Astrocyte (in vitro differentiated cells and primary cell): ENCODE results near the gene FOXC2. TPM values are rescaled to one million over a fixed set of nuclear protein-coding genes. Genes with fewer than 3 reads are reported as not detected.

Experiments used
- DNase-seq: peaks from one replicate; pipeline ENCODE4 v3.0.0-alpha.2; 2010; ENCODE audit warnings: low read depth
- FAIRE-seq: peaks from 2 replicates; lab custom pipeline; 2011; peaks lifted over from hg19 to GRCh38; lab: Jason Lieb, UNC
- H2AFZ ChIP-seq: 2 replicates; pipeline ENCODE4 v1.6.0; 2012; ENCODE audit warnings: low read depth, low read length, inconsistent platforms
- H3K27ac ChIP-seq: 2 replicates; pipeline ENCODE4 v1.5.1; 2011; ENCODE audit warnings: low read depth, low read length, inconsistent platforms
- H3K27me3 ChIP-seq: 2 replicates; pipeline ENCODE4 v1.6.0; 2011; ENCODE audit warnings: low read length, inconsistent platforms; ENCODE audit not compliant: insufficient read depth
- H3K36me3 ChIP-seq: 2 replicates; pipeline ENCODE4 v1.5.1; 2011; ENCODE audit warnings: low read length, inconsistent platforms; ENCODE audit not compliant: insufficient read depth
- H3K4me1 ChIP-seq: 2 replicates; pipeline ENCODE4 v1.5.1; 2011; ENCODE audit warnings: low read length, inconsistent platforms; ENCODE audit not compliant: insufficient read depth
- H3K4me2 ChIP-seq: 2 replicates; pipeline ENCODE4 v1.6.0; 2012; ENCODE audit warnings: low read length, inconsistent platforms
- H3K4me3 ChIP-seq: 2 replicates; pipeline ENCODE4 v1.5.1; 2011; ENCODE audit warnings: low read depth, mild to moderate bottlenecking, low read length, inconsistent platforms; ENCODE audit not compliant: insufficient read depth
- H3K79me2 ChIP-seq: 2 replicates; pipeline ENCODE4 v1.6.0; 2012; ENCODE audit warnings: mild to moderate bottlenecking, low read length, inconsistent platforms; ENCODE audit not compliant: insufficient read depth
- H3K9ac ChIP-seq: 2 replicates; pipeline ENCODE4 v1.6.0; 2012; ENCODE audit warnings: mild to moderate bottlenecking, low read length, inconsistent platforms
- H3K9me3 ChIP-seq: 2 replicates; pipeline ENCODE4 v1.5.1; 2012; ENCODE audit warnings: low read depth, mild to moderate bottlenecking, low read length, inconsistent platforms; ENCODE audit not compliant: insufficient read depth
- H4K20me1 ChIP-seq: 2 replicates; pipeline ENCODE4 v1.6.0; 2012; ENCODE audit warnings: low read length, inconsistent platforms; ENCODE audit not compliant: insufficient read depth
- H3K27ac Mint-ChIP-seq: one replicate; pipeline ENCODE4 v1.8.0; 2021; ENCODE audit warnings: mild to moderate bottlenecking, mixed read lengths; ENCODE audit not compliant: unreplicated experiment
- H3K27me3 Mint-ChIP-seq: one replicate; pipeline ENCODE4 v1.8.0; 2021; ENCODE audit warnings: low read depth, mixed read lengths; ENCODE audit not compliant: unreplicated experiment
- H3K36me3 Mint-ChIP-seq: one replicate; pipeline ENCODE4 v1.8.0; 2021; ENCODE audit warnings: low read depth, mixed read lengths; ENCODE audit not compliant: unreplicated experiment
- H3K4me1 Mint-ChIP-seq: one replicate; pipeline ENCODE4 v1.8.0; 2021; ENCODE audit warnings: low read depth, mixed read lengths; ENCODE audit not compliant: unreplicated experiment
- H3K4me3 Mint-ChIP-seq: one replicate; pipeline ENCODE4 v1.8.0; 2021; ENCODE audit warnings: mild to moderate bottlenecking, moderate library complexity, mixed read lengths; ENCODE audit not compliant: unreplicated experiment
- H3K9me3 Mint-ChIP-seq: one replicate; pipeline ENCODE4 v1.8.0; 2021; ENCODE audit warnings: mild to moderate bottlenecking, mixed read lengths; ENCODE audit not compliant: unreplicated experiment
- EZH2 ChIP-seq: IDR thresholded peaks from 2 replicates; pipeline ENCODE4 v1.6.1; 2012; ENCODE audit warnings: mild to moderate bottlenecking, low read length, inconsistent platforms; ENCODE audit not compliant: insufficient read depth
- total RNA-seq: library from RNA; stranded (reverse); gene quantifications from 2 replicates; pipeline ENCODE4 v1.2.1, GENCODE V29; 2021
- TF ChIP-seq, protein P1 (sequence below): IDR thresholded peaks from 2 replicates; pipeline ENCODE4 v1.5.1; 2011; ENCODE audit warnings: low read depth, mild to moderate bottlenecking, inconsistent platforms, low read length, moderate library complexity; ENCODE audit not compliant: insufficient read depth

Gene FOXC2
- total RNA-seq, 1 donor from 2014 or later, result 15.8 TPM

GRCh38 chr16:86571530-86571915 lies 4.9 kb downstream of the FOXC2 start:
- Histone ChIP-seq H3K9me3 (no peaks in the 10 kb centered on the region), H2AFZ (no peak overlapping the region), H3K4me1 (peaks cover 39% of the 10 kb centered on the region), H4K20me1 (peaks cover 64% of the 10 kb centered on the region), H3K9ac (peak overlapping the region; percentile 99), H3K4me2 (peak overlapping the region; percentile 86), H3K27ac (peak overlapping the region; percentile 94), H3K27me3 (no peaks in the 10 kb centered on the region), H3K4me3 (peak overlapping the region; percentile 97), H3K79me2 (peaks cover 90% of the 10 kb centered on the region), H3K36me3 (peaks cover 12% of the 10 kb centered on the region)
- peaks cover 33% of the 10 kb centered on the region for H3K4me1 Mint-ChIP-seq
- peaks cover 14% of the 10 kb centered on the region for H3K36me3 Mint-ChIP-seq
- H3K4me3 Mint-ChIP-seq, result peak overlapping the region; percentile 90
- H3K9me3 Mint-ChIP-seq, result no peaks in the 10 kb centered on the region
- H3K27me3 Mint-ChIP-seq, result peaks cover 37% of the 10 kb centered on the region
- DNase-seq (no peak), FAIRE-seq (no peak)
- H3K27ac Mint-ChIP-seq, result peak overlapping the region; percentile 69
- TF ChIP-seq EZH2, result no peak
- TF ChIP-seq, protein P1, sequence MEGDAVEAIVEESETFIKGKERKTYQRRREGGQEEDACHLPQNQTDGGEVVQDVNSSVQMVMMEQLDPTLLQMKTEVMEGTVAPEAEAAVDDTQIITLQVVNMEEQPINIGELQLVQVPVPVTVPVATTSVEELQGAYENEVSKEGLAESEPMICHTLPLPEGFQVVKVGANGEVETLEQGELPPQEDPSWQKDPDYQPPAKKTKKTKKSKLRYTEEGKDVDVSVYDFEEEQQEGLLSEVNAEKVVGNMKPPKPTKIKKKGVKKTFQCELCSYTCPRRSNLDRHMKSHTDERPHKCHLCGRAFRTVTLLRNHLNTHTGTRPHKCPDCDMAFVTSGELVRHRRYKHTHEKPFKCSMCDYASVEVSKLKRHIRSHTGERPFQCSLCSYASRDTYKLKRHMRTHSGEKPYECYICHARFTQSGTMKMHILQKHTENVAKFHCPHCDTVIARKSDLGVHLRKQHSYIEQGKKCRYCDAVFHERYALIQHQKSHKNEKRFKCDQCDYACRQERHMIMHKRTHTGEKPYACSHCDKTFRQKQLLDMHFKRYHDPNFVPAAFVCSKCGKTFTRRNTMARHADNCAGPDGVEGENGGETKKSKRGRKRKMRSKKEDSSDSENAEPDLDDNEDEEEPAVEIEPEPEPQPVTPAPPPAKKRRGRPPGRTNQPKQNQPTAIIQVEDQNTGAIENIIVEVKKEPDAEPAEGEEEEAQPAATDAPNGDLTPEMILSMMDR, result no peak

- no peaks in the 10 kb centered on the region for H3K27me3 ChIP-seq
- no peak for TF ChIP-seq EZH2
- TF ChIP-seq, protein P1, result no peak
- H3K27me3 Mint-ChIP-seq, result peaks cover 37% of the 10 kb centered on the region
These were observed 5.5 kb downstream of the FOXC2 start for GRCh38 chr16:86572041-86572521.

DNA sequence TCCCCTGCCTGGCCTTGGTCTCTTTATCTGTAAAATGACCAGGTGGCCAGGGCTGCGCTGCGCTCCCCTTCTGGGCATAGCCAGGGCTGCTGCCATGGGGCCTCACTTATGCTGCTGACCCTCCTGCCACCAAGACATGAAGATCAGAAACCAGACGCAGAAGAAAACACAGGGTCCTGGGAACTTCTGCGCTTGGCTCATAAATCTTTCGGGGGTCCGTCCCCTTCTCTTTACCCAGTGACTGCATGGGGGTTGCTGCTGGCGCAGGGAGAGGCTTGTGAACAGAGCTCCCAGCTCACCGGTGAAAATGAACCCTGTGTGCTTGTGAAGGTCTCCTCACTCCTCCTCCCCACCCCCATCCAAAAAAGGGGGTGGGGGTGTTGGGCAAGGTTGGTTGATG lies 6.0 kb downstream of the FOXC2 start:
- H3K36me3 Mint-ChIP-seq, result peaks cover 14% of the 10 kb centered on the region
- H3K4me1 Mint-ChIP-seq, result peaks cover 38% of the 10 kb centered on the region
- peaks cover 64% of the 10 kb centered on the region for H4K20me1 ChIP-seq
- no peaks in the 10 kb centered on the region for H3K9me3 ChIP-seq
- H3K4me1 ChIP-seq, result peaks cover 50% of the 10 kb centered on the region
- H2AFZ ChIP-seq, result no peak overlapping the region
- H3K36me3 ChIP-seq, result peaks cover 12% of the 10 kb centered on the region
- peak overlapping the region; percentile 97 for H3K4me3 ChIP-seq
- H3K27ac Mint-ChIP-seq, result peak overlapping the region; percentile 58
- FAIRE-seq (no peak), DNase-seq (no peak)
- H3K4me3 Mint-ChIP-seq, result no peak overlapping the region
- H3K27me3 Mint-ChIP-seq, result peaks cover 37% of the 10 kb centered on the region
- H3K27me3 ChIP-seq, result no peaks in the 10 kb centered on the region
- peak overlapping the region; percentile 86 for H3K4me2 ChIP-seq
- H3K9ac ChIP-seq, result peak overlapping the region; percentile 99
- no peaks in the 10 kb centered on the region for H3K9me3 Mint-ChIP-seq
- TF ChIP-seq, protein P1, result no peak
- no peak for TF ChIP-seq EZH2
- peaks cover 94% of the 10 kb centered on the region for H3K79me2 ChIP-seq
- H3K27ac ChIP-seq, result peak overlapping the region; percentile 94

More at GRCh38 chr16:86572041-86572521, 5.5 kb downstream of the FOXC2 start:
- H3K36me3 Mint-ChIP-seq, result peaks cover 14% of the 10 kb centered on the region
- peak overlapping the region; percentile 86 for H3K4me2 ChIP-seq
- H3K4me3 Mint-ChIP-seq, result peak overlapping the region; percentile 90
- H3K9ac ChIP-seq, result peak overlapping the region; percentile 99
- DNase-seq, result no peak
- FAIRE-seq, result no peak
- H3K9me3 ChIP-seq, result no peaks in the 10 kb centered on the region
- H3K9me3 Mint-ChIP-seq, result no peaks in the 10 kb centered on the region
- H3K4me1 Mint-ChIP-seq, result peaks cover 34% of the 10 kb centered on the region
- H3K36me3 ChIP-seq, result peaks cover 12% of the 10 kb centered on the region
- H3K4me3 ChIP-seq, result peak overlapping the region; percentile 97
- no peak overlapping the region for H2AFZ ChIP-seq
- H3K27ac Mint-ChIP-seq, result no peak overlapping the region
- H3K27ac ChIP-seq, result peak overlapping the region; percentile 94
- peaks cover 94% of the 10 kb centered on the region for H3K79me2 ChIP-seq
- peaks cover 64% of the 10 kb centered on the region for H4K20me1 ChIP-seq
- peaks cover 44% of the 10 kb centered on the region for H3K4me1 ChIP-seq
